Measurements from ENCODE around the gene CHGA.

GRCh38 chr14:92963301-92964123, 40.6 kb downstream of the CHGA start:
- TF ChIP-seq CTCF (IDR thresholded peaks at IDR 0.05; ENCODE audit: insufficient read depth, low read length) (no peak), POLR2AphosphoS5 (IDR thresholded peaks at IDR 0.05; ENCODE audit: low read depth) (no peak), SPI1 (IDR thresholded peaks at IDR 0.05; ENCODE audit: borderline replicate concordance, low read depth) (no peak), GABPA (IDR thresholded peaks at IDR 0.05; ENCODE audit: low read depth) (no peak)

Measured in HL-60 (cell line).